ENCODE measurements around the gene BCAS3.
"Not testable (repeated sequence)": the region's sequence is repeated elsewhere in the genome, so short reads cannot be mapped to it uniquely, and the experiment has no call there.

The BCAS3 gene

GRCh38 chr17:60744355-60744966 lies 66.8 kb downstream of the BCAS3 start:
- TF ChIP-seq GATA1 (IDR thresholded peaks at IDR 0.05; ENCODE audit: low read depth, low read length) (no peak), POLR2A (IDR thresholded peaks at IDR 0.05; ENCODE audit: low read length) (no peak)
- DNase-seq: no peak

GRCh38 chr17:60745544-60745943 lies 67.9 kb downstream of the BCAS3 start:
- TF ChIP-seq GATA1 (IDR thresholded peaks at IDR 0.05; ENCODE audit: low read depth, low read length): no peak
- no peak for TF ChIP-seq POLR2A (IDR thresholded peaks at IDR 0.05; ENCODE audit: low read length)
- no peak for DNase-seq

- TF ChIP-seq GATA1 (IDR thresholded peaks at IDR 0.05; ENCODE audit: low read depth, low read length) (no peak), POLR2A (IDR thresholded peaks at IDR 0.05; ENCODE audit: low read length) (no peak)
- no peak for DNase-seq
Observed at GRCh38 chr17:60747069-60747808, 69.6 kb downstream of the BCAS3 start.

GRCh38 chr17:60748204-60748603 lies 70.6 kb downstream of the BCAS3 start:
- no peak for DNase-seq
- TF ChIP-seq GATA1 (IDR thresholded peaks at IDR 0.05; ENCODE audit: low read depth, low read length) (no peak), POLR2A (IDR thresholded peaks at IDR 0.05; ENCODE audit: low read length) (no peak)

- TF ChIP-seq GATA1 (IDR thresholded peaks at IDR 0.05; ENCODE audit: low read depth, low read length): no peak
- TF ChIP-seq POLR2A (IDR thresholded peaks at IDR 0.05; ENCODE audit: low read length): no peak
- DNase-seq: no peak
Observed at GRCh38 chr17:60749050-60749449, 71.4 kb downstream of the BCAS3 start.

GRCh38 chr17:60749708-60750107 lies 72.1 kb downstream of the BCAS3 start:
- TF ChIP-seq GATA1 (IDR thresholded peaks at IDR 0.05; ENCODE audit: low read depth, low read length) (no peak), POLR2A (IDR thresholded peaks at IDR 0.05; ENCODE audit: low read length) (no peak)
- DNase-seq: no peak

GRCh38 chr17:60750640-60751039 lies 73.0 kb downstream of the BCAS3 start:
- TF ChIP-seq GATA1 (IDR thresholded peaks at IDR 0.05; ENCODE audit: low read depth, low read length): no peak
- TF ChIP-seq POLR2A (IDR thresholded peaks at IDR 0.05; ENCODE audit: low read length): no peak
- DNase-seq: no peak

- DNase-seq: no peak
- TF ChIP-seq POLR2A (IDR thresholded peaks at IDR 0.05; ENCODE audit: low read length) (no peak), GATA1 (IDR thresholded peaks at IDR 0.05; ENCODE audit: low read depth, low read length) (no peak)
Observed at GRCh38 chr17:60751884-60752283, 74.2 kb downstream of the BCAS3 start.

- TF ChIP-seq POLR2A (IDR thresholded peaks at IDR 0.05; ENCODE audit: low read length) (no peak), GATA1 (IDR thresholded peaks at IDR 0.05; ENCODE audit: low read depth, low read length) (no peak)
- no peak for DNase-seq
Observed at GRCh38 chr17:60752873-60753577, 75.4 kb downstream of the BCAS3 start.

- DNase-seq: no peak
Observed at GRCh38 chr17:60754057-60754604, 76.5 kb downstream of the BCAS3 start.

GRCh38 chr17:60756798-60757197 lies 79.1 kb downstream of the BCAS3 start:
- DNase-seq: not testable (repeated sequence)

More at GRCh38 chr17:60754057-60754604, 76.5 kb downstream of the BCAS3 start:
- TF ChIP-seq GATA1 (IDR thresholded peaks at IDR 0.05; ENCODE audit: low read depth, low read length) (no peak), POLR2A (IDR thresholded peaks at IDR 0.05; ENCODE audit: low read length) (no peak)

- TF ChIP-seq POLR2A (IDR thresholded peaks at IDR 0.05; ENCODE audit: low read length): no peak
- no peak for TF ChIP-seq GATA1 (IDR thresholded peaks at IDR 0.05; ENCODE audit: low read depth, low read length)
- no peak for DNase-seq
Observed at GRCh38 chr17:60757437-60757836, 79.8 kb downstream of the BCAS3 start.

- no peak for TF ChIP-seq GATA1 (IDR thresholded peaks at IDR 0.05; ENCODE audit: low read depth, low read length)
- no peak for TF ChIP-seq POLR2A (IDR thresholded peaks at IDR 0.05; ENCODE audit: low read length)
- no peak for DNase-seq
Observed at GRCh38 chr17:60759756-60760155, 82.1 kb downstream of the BCAS3 start.

- DNase-seq: not testable (repeated sequence)
Observed at GRCh38 chr17:60761301-60761700, 83.7 kb downstream of the BCAS3 start.

Measured in erythroblast (primary cell).